Activated T-helper 2 cell treated with anti-CD3 and anti-CD28 coated beads, Interferon-gamma antibody, Interleukin-2, Interleukin-4, amounts not matched to agents 10 μg/mL and 5 μg/mL and 100 μg/mL, durations not matched to agents 14 hours and 24 hours and 36 hours (primary cell): ENCODE measurements around the gene LNX1. TPM values are rescaled to one million over a fixed set of nuclear protein-coding genes. Genes with fewer than 3 reads are reported as not detected.

ENCODE experiments used
- DNase-seq: peaks from one replicate; pipeline ENCODE4 v3.0.0; 2021; ENCODE audit warnings: low spot score
- H3K27ac Mint-ChIP-seq: one replicate; pipeline ENCODE4 v1.8.0; 2021; ENCODE audit warnings: mixed read lengths
- H3K27me3 Mint-ChIP-seq: one replicate; pipeline ENCODE4 v1.8.0; 2021; ENCODE audit warnings: low read depth, mixed read lengths
- H3K36me3 Mint-ChIP-seq: one replicate; pipeline ENCODE4 v1.8.0; 2021; ENCODE audit warnings: low read depth, mixed read lengths
- H3K4me1 Mint-ChIP-seq: one replicate; pipeline ENCODE4 v1.8.0; 2021; ENCODE audit warnings: low read depth, mixed read lengths
- H3K4me3 Mint-ChIP-seq: one replicate; pipeline ENCODE4 v1.8.0; 2021; ENCODE audit warnings: low read depth, mild to moderate bottlenecking, moderate library complexity, mixed read lengths
- H3K9me3 Mint-ChIP-seq: one replicate; pipeline ENCODE4 v1.8.0; 2021; ENCODE audit warnings: mixed read lengths
- intact Hi-C: fragments of 100-400 bp; cut with micrococcal nuclease; formaldehyde crosslinking; loops from one replicate; pipeline ENCODE4 v1.15.1; 2023
- total RNA-seq: library from RNA; stranded (reverse); gene quantifications from 2 replicates; pipeline ENCODE4 v1.2.3, GENCODE V29; 2022

Gene LNX1
- total RNA-seq, 1 donor from 2014 or later: not detected

- H3K4me1 Mint-ChIP-seq: no peaks in the 10 kb centered on the region
- intact Hi-C loops: no loop called here
- no peak overlapping the region for H3K27ac Mint-ChIP-seq
- H3K9me3 Mint-ChIP-seq: no peaks in the 10 kb centered on the region
- H3K4me3 Mint-ChIP-seq: no peak overlapping the region
- H3K36me3 Mint-ChIP-seq: no peaks in the 10 kb centered on the region
- H3K27me3 Mint-ChIP-seq: peaks cover 15% of the 10 kb centered on the region
- no peak for DNase-seq
Measured at GRCh38 chr4:53490965-53491622, 100.2 kb downstream of the LNX1 start.

- intact Hi-C loops: no loop called here
- H3K4me3 Mint-ChIP-seq: no peak overlapping the region
- H3K36me3 Mint-ChIP-seq: no peaks in the 10 kb centered on the region
- no peaks in the 10 kb centered on the region for H3K4me1 Mint-ChIP-seq
- no peak for DNase-seq
- no peak overlapping the region for H3K27ac Mint-ChIP-seq
- peaks cover 17% of the 10 kb centered on the region for H3K27me3 Mint-ChIP-seq
- no peaks in the 10 kb centered on the region for H3K9me3 Mint-ChIP-seq
Measured at GRCh38 chr4:53490161-53490956, 100.9 kb downstream of the LNX1 start.

- no peaks in the 10 kb centered on the region for H3K36me3 Mint-ChIP-seq
- intact Hi-C loops: no loop called here
Measured at GRCh38 chr4:53489279-53489889, 101.9 kb downstream of the LNX1 start.

GRCh38 chr4:53487766-53488165 is 103.5 kb downstream of the LNX1 start:
- no peak for DNase-seq
- Mint-ChIP-seq H3K36me3 (no peaks in the 10 kb centered on the region), H3K27me3 (peaks cover 27% of the 10 kb centered on the region), H3K27ac (no peak overlapping the region), H3K4me1 (no peaks in the 10 kb centered on the region), H3K4me3 (no peak overlapping the region), H3K9me3 (no peaks in the 10 kb centered on the region)
- intact Hi-C loops: no loop called here

More at GRCh38 chr4:53489279-53489889, 101.9 kb downstream of the LNX1 start:
- no peaks in the 10 kb centered on the region for H3K4me1 Mint-ChIP-seq
- no peak overlapping the region for H3K4me3 Mint-ChIP-seq
- no peak overlapping the region for H3K27ac Mint-ChIP-seq
- no peaks in the 10 kb centered on the region for H3K9me3 Mint-ChIP-seq
- DNase-seq: no peak
- peaks cover 24% of the 10 kb centered on the region for H3K27me3 Mint-ChIP-seq

GRCh38 chr4:53485658-53486040 is 105.6 kb downstream of the LNX1 start:
- peaks cover 24% of the 10 kb centered on the region for H3K27me3 Mint-ChIP-seq
- no peak overlapping the region for H3K4me3 Mint-ChIP-seq
- H3K9me3 Mint-ChIP-seq: no peaks in the 10 kb centered on the region
- no peak overlapping the region for H3K27ac Mint-ChIP-seq
- H3K4me1 Mint-ChIP-seq: no peaks in the 10 kb centered on the region
- DNase-seq: no peak
- H3K36me3 Mint-ChIP-seq: no peaks in the 10 kb centered on the region
- intact Hi-C loops: no loop called here

GRCh38 chr4:53484911-53485657 is 106.2 kb downstream of the LNX1 start:
- no peak for DNase-seq
- intact Hi-C loops: no loop called here
- no peaks in the 10 kb centered on the region for H3K4me1 Mint-ChIP-seq
- H3K27ac Mint-ChIP-seq: no peak overlapping the region
- no peak overlapping the region for H3K4me3 Mint-ChIP-seq
- H3K36me3 Mint-ChIP-seq: no peaks in the 10 kb centered on the region
- no peaks in the 10 kb centered on the region for H3K9me3 Mint-ChIP-seq
- H3K27me3 Mint-ChIP-seq: peaks cover 25% of the 10 kb centered on the region

- Mint-ChIP-seq H3K9me3 (no peaks in the 10 kb centered on the region), H3K4me3 (no peak overlapping the region), H3K36me3 (no peaks in the 10 kb centered on the region), H3K27ac (no peak overlapping the region), H3K4me1 (no peaks in the 10 kb centered on the region), H3K27me3 (peaks cover 20% of the 10 kb centered on the region)
- intact Hi-C loops: no loop called here
- DNase-seq: no peak
Measured at GRCh38 chr4:53483250-53483649, 108.0 kb downstream of the LNX1 start.

- Mint-ChIP-seq H3K27ac (no peak overlapping the region), H3K4me3 (no peak overlapping the region), H3K9me3 (no peaks in the 10 kb centered on the region), H3K36me3 (no peaks in the 10 kb centered on the region), H3K27me3 (peaks cover 15% of the 10 kb centered on the region), H3K4me1 (no peaks in the 10 kb centered on the region)
- DNase-seq: no peak
- intact Hi-C loops: no loop called here
Measured at GRCh38 chr4:53481586-53481985, 109.7 kb downstream of the LNX1 start.

- H3K36me3 Mint-ChIP-seq: no peaks in the 10 kb centered on the region
- no peak overlapping the region for H3K4me3 Mint-ChIP-seq
- no peaks in the 10 kb centered on the region for H3K9me3 Mint-ChIP-seq
- H3K27ac Mint-ChIP-seq: no peak overlapping the region
- DNase-seq: no peak
- intact Hi-C loops: no loop called here
- H3K27me3 Mint-ChIP-seq: peaks cover 12% of the 10 kb centered on the region
- H3K4me1 Mint-ChIP-seq: no peaks in the 10 kb centered on the region
Measured at GRCh38 chr4:53480909-53481308, 110.4 kb downstream of the LNX1 start.

GRCh38 chr4:53479736-53480525 is 111.4 kb downstream of the LNX1 start:
- no peak overlapping the region for H3K4me3 Mint-ChIP-seq
- no peaks in the 10 kb centered on the region for H3K4me1 Mint-ChIP-seq
- no peak overlapping the region for H3K27ac Mint-ChIP-seq

GRCh38 chr4:53478671-53479456 is 112.4 kb downstream of the LNX1 start:
- Mint-ChIP-seq H3K4me3 (no peak overlapping the region), H3K27me3 (peaks cover 6% of the 10 kb centered on the region), H3K4me1 (no peaks in the 10 kb centered on the region), H3K27ac (no peak overlapping the region), H3K9me3 (no peaks in the 10 kb centered on the region), H3K36me3 (no peaks in the 10 kb centered on the region)
- intact Hi-C loops: no loop called here
- DNase-seq: no peak

More at GRCh38 chr4:53479736-53480525, 111.4 kb downstream of the LNX1 start:
- no peak for DNase-seq
- H3K9me3 Mint-ChIP-seq: no peaks in the 10 kb centered on the region
- peaks cover 10% of the 10 kb centered on the region for H3K27me3 Mint-ChIP-seq
- H3K36me3 Mint-ChIP-seq: no peaks in the 10 kb centered on the region
- intact Hi-C loops: no loop called here
